Ovary (tissue), 3 donors: ENCODE results near the gene UGT1A7.

Source experiments
- CTCF ChIP-seq, 3 donors: fragments of 450-650 bp in 2 of 3; fragments of 200-600 bp in 1 of 3; IDR thresholded peaks; one replicate each; pipeline versions ENCODE4 v1.5.1 to v1.8.0; 2016 to 2022; ENCODE audit warnings: antibody characterized with exemption in 3 of 3, mild to moderate bottlenecking in 1 of 3
- EP300 ChIP-seq: sonication (generic); formaldehyde crosslinking; IDR thresholded peaks from one replicate; pipeline ENCODE4 v1.6.1; 2017; ENCODE audit warnings: antibody characterized with exemption
- donor health status: DM: no; HTN: no; CAD: no.

- TF ChIP-seq CTCF (IDR thresholded peaks at IDR 0.05) (no peak), EP300 (no peak)
Measured at GRCh38 chr2:233801357-233802131, 119.8 kb downstream of the UGT1A7 start.
